HEK293 (cell line): ENCODE data around the gene LAMTOR4.

Experiments used
- KLF16 ChIP-seq: fragments of 450-650 bp; formaldehyde crosslinking; IDR thresholded peaks from 2 replicates; pipeline ENCODE4 v1.5.1; 2017; ENCODE audit warnings: missing biosample characterization, missing genetic modification characterization
- RBAK ChIP-seq: fragments of 450-650 bp; formaldehyde crosslinking; IDR thresholded peaks from 2 replicates; pipeline ENCODE4 v1.5.1; 2016; ENCODE audit warnings: missing biosample characterization, missing genetic modification characterization
- REPIN1 ChIP-seq: fragments of 450-650 bp; formaldehyde crosslinking; IDR thresholded peaks from 2 replicates; pipeline ENCODE4 v1.5.1; 2017; ENCODE audit warnings: missing biosample characterization, missing genetic modification characterization, low read depth
- SP2 ChIP-seq: fragments of 450-650 bp; formaldehyde crosslinking; IDR thresholded peaks from 2 replicates; pipeline ENCODE4 v1.5.1; 2016; ENCODE audit warnings: missing biosample characterization, missing genetic modification characterization
- TCF7L2 ChIP-seq: IDR thresholded peaks from 2 replicates; pipeline ENCODE4 v1.6.1; 2011; ENCODE audit warnings: low read depth, mild to moderate bottlenecking, inconsistent platforms, low read length, moderate library complexity, borderline replicate concordance
- ZBTB48 ChIP-seq: fragments of 450-650 bp; formaldehyde crosslinking; IDR thresholded peaks from 2 replicates; pipeline ENCODE4 v1.5.1; 2016; ENCODE audit warnings: missing biosample characterization, missing genetic modification characterization
- ZIC2 ChIP-seq: fragments of 450-650 bp; formaldehyde crosslinking; IDR thresholded peaks from 2 replicates; pipeline ENCODE4 v1.5.1; 2016; ENCODE audit warnings: missing biosample characterization, missing genetic modification characterization
- ZNF132 ChIP-seq: fragments of 450-650 bp; formaldehyde crosslinking; IDR thresholded peaks from 2 replicates; pipeline ENCODE4 v1.5.1; 2017; ENCODE audit warnings: missing biosample characterization, missing genetic modification characterization, borderline replicate concordance
- ZNF274 ChIP-seq, 2 experiments: fragments of 200-500 bp in 1 of 2; fragments of 450-650 bp in 1 of 2; sonication (Bioruptor generic) in 1 of 2; formaldehyde crosslinking in 1 of 2; IDR thresholded peaks; 2 replicates each; pipeline versions ENCODE4 v1.5.1 to v1.6.1; 2014 to 2016; ENCODE audit warnings: borderline replicate concordance in 1 of 2, inconsistent platforms in 1 of 2, low read length in 1 of 2, missing biosample characterization in 1 of 2, missing genetic modification characterization in 1 of 2
- ZNF292 ChIP-seq: fragments of 450-650 bp; formaldehyde crosslinking; IDR thresholded peaks from 2 replicates; pipeline ENCODE4 v1.5.1; 2016; ENCODE audit warnings: low read depth, missing biosample characterization, missing genetic modification characterization, borderline replicate concordance
- ZNF433 ChIP-seq: fragments of 450-650 bp; formaldehyde crosslinking; IDR thresholded peaks from 2 replicates; pipeline ENCODE4 v1.5.1; 2016; ENCODE audit warnings: missing biosample characterization, missing genetic modification characterization, low read depth
- ZNF510 ChIP-seq: fragments of 450-650 bp; formaldehyde crosslinking; IDR thresholded peaks from 2 replicates; pipeline ENCODE4 v1.5.1; 2018; ENCODE audit warnings: mild to moderate bottlenecking, missing genetic modification characterization, missing biosample characterization; ENCODE audit not compliant: insufficient replicate concordance
- ZNF529 ChIP-seq: fragments of 450-650 bp; formaldehyde crosslinking; IDR thresholded peaks from 2 replicates; pipeline ENCODE4 v1.5.1; 2017; ENCODE audit warnings: missing genetic modification characterization, missing biosample characterization; ENCODE audit not compliant: insufficient replicate concordance
- ZNF654 ChIP-seq: fragments of 450-650 bp; formaldehyde crosslinking; IDR thresholded peaks from 2 replicates; pipeline ENCODE4 v1.5.1; 2016; ENCODE audit warnings: low read depth, missing biosample characterization, missing genetic modification characterization
- ZNF660 ChIP-seq: fragments of 450-650 bp; IDR thresholded peaks from 2 replicates; pipeline ENCODE4 v1.5.1; 2018; ENCODE audit warnings: missing biosample characterization, mild to moderate bottlenecking, missing genetic modification characterization
- ZNF791 ChIP-seq: fragments of 450-650 bp; formaldehyde crosslinking; IDR thresholded peaks from 2 replicates; pipeline ENCODE4 v1.5.1; 2016; ENCODE audit warnings: missing biosample characterization, missing genetic modification characterization
- ZSCAN16 ChIP-seq: fragments of 450-650 bp; formaldehyde crosslinking; IDR thresholded peaks from 2 replicates; pipeline ENCODE4 v1.5.1; 2016; ENCODE audit warnings: missing biosample characterization, missing genetic modification characterization
- TF ChIP-seq, protein P1 (sequence below): fragments of 450-650 bp; formaldehyde crosslinking; IDR thresholded peaks from 2 replicates; pipeline ENCODE4 v1.5.1; 2016; ENCODE audit warnings: missing biosample characterization, missing genetic modification characterization
- TF ChIP-seq, protein P2 (sequence below): fragments of 450-650 bp; formaldehyde crosslinking; IDR thresholded peaks from 2 replicates; pipeline ENCODE4 v1.5.1; 2017; ENCODE audit warnings: missing biosample characterization, missing genetic modification characterization
- TF ChIP-seq, protein P3 (sequence below): fragments of 450-650 bp; formaldehyde crosslinking; IDR thresholded peaks from 2 replicates; pipeline ENCODE4 v1.5.1; 2016; ENCODE audit warnings: missing biosample characterization, missing genetic modification characterization
- TF ChIP-seq, protein P4 (sequence below): fragments of 450-650 bp; formaldehyde crosslinking; IDR thresholded peaks from 2 replicates; pipeline ENCODE4 v1.5.1; 2016; ENCODE audit warnings: missing biosample characterization, missing genetic modification characterization
- TF ChIP-seq, protein P5 (sequence below): fragments of 450-650 bp; formaldehyde crosslinking; IDR thresholded peaks from 2 replicates; pipeline ENCODE4 v1.5.1; 2016; ENCODE audit warnings: missing biosample characterization, missing genetic modification characterization
- TF ChIP-seq, protein P6 (sequence below): fragments of 450-650 bp; formaldehyde crosslinking; IDR thresholded peaks from 2 replicates; pipeline ENCODE4 v1.5.1; 2016; ENCODE audit warnings: missing biosample characterization, missing genetic modification characterization, borderline replicate concordance

LAMTOR4 gene

DNA sequence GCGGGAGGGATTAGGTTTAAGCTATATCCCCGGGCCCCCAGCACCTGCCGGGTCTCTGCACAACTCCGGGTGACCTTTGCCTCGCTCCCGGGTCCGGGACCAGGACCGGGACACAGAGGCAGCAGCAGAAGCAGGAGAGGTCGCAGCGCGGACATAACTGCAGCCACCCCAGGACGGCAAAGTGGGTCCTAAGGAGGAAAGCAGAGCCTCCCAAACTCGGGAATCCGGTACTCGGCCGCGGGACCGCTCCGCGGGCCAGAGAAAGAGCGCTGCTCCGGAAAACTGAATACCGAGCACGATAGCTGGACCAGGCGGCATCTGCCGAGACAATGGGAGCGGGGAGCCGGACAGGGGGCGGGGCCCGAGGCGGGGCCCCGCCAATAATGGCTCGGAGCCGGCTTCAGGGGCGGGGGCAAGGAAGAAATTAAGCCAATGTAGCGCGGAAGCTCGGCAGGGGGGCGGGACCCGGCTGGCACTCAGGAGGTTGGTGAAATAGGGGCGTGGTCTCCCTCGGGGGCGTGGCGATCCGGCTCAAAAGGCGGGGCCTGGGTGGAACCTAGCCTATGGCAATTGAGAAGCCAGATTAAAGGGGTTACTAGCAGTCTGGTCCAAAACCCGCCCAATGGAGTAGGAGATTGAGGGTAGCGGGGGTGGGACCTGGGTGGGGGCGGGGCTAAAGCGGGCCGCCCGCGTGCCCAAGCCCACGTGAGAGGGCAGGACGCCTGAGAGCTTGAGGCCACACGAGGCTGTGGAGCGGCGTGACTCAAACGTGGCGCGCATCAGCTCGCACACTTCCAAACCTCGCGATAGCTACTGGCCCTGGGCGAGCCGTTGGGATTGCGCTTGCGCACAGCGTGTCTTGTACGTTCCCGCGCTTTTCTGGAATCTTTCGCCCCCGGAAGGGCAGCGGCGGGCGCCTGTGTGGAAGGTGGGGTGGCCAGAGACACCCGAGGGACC lies 28.6 kb downstream of the LAMTOR4 start, which contains the start of the genes GPC2 and STAG3 (continued):
- TF ChIP-seq ZNF654 (tag by site-specific recombination) (no peak), ZIC2 (tag by site-specific recombination) (no peak), REPIN1 (tag by site-specific recombination) (no peak), ZNF274 (IDR thresholded peaks at IDR 0.05; ENCODE audit: low read length) (no peak), ZNF274 (tag by site-specific recombination; IDR thresholded peaks at IDR 0.05; ENCODE audit: borderline replicate concordance) (no peak), ZNF433 (tag by site-specific recombination) (no peak), ZNF660 (tag by site-specific recombination) (no peak), ZNF510 (tag by site-specific recombination) (no peak), ZNF132 (no peak), SP2 (peak; percentile 93), ZNF529 (tag by site-specific recombination) (no peak), RBAK (no peak), ZBTB48 (no peak), ZNF791 (tag by site-specific recombination) (no peak), TCF7L2 (no peak), ZSCAN16 (no peak), KLF16 (tag by site-specific recombination) (peak; percentile 30; the same call in 1 of the 2 replicates), ZNF292 (tag by site-specific recombination) (no peak)
- TF ChIP-seq, protein P1, sequence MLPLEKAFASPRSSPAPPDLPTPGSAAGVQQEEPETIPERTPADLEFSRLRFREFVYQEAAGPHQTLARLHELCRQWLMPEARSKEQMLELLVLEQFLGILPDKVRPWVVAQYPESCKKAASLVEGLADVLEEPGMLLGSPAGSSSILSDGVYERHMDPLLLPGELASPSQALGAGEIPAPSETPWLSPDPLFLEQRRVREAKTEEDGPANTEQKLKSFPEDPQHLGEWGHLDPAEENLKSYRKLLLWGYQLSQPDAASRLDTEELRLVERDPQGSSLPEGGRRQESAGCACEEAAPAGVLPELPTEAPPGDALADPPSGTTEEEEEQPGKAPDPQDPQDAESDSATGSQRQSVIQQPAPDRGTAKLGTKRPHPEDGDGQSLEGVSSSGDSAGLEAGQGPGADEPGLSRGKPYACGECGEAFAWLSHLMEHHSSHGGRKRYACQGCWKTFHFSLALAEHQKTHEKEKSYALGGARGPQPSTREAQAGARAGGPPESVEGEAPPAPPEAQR (tag by site-specific recombination), result no peak
- TF ChIP-seq, protein P2, sequence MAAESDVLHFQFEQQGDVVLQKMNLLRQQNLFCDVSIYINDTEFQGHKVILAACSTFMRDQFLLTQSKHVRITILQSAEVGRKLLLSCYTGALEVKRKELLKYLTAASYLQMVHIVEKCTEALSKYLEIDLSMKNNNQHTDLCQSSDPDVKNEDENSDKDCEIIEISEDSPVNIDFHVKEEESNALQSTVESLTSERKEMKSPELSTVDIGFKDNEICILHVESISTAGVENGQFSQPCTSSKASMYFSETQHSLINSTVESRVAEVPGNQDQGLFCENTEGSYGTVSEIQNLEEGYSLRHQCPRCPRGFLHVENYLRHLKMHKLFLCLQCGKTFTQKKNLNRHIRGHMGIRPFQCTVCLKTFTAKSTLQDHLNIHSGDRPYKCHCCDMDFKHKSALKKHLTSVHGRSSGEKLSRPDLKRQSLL (tag by site-specific recombination), result no peak
- TF ChIP-seq, protein P3, sequence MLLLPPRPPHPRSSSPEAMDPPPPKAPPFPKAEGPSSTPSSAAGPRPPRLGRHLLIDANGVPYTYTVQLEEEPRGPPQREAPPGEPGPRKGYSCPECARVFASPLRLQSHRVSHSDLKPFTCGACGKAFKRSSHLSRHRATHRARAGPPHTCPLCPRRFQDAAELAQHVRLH (tag by site-specific recombination), result no peak
- TF ChIP-seq, protein P4, sequence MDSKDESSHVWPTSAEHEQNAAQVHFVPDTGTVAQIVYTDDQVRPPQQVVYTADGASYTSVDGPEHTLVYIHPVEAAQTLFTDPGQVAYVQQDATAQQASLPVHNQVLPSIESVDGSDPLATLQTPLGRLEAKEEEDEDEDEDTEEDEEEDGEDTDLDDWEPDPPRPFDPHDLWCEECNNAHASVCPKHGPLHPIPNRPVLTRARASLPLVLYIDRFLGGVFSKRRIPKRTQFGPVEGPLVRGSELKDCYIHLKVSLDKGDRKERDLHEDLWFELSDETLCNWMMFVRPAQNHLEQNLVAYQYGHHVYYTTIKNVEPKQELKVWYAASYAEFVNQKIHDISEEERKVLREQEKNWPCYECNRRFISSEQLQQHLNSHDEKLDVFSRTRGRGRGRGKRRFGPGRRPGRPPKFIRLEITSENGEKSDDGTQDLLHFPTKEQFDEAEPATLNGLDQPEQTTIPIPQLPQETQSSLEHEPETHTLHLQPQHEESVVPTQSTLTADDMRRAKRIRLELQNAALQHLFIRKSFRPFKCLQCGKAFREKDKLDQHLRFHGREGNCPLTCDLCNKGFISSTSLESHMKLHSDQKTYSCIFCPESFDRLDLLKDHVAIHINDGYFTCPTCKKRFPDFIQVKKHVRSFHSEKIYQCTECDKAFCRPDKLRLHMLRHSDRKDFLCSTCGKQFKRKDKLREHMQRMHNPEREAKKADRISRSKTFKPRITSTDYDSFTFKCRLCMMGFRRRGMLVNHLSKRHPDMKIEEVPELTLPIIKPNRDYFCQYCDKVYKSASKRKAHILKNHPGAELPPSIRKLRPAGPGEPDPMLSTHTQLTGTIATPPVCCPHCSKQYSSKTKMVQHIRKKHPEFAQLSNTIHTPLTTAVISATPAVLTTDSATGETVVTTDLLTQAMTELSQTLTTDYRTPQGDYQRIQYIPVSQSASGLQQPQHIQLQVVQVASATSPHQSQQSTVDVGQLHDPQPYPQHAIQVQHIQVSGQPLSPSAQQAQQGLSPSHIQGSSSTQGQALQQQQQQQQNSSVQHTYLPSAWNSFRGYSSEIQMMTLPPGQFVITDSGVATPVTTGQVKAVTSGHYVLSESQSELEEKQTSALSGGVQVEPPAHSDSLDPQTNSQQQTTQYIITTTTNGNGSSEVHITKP (tag by site-specific recombination), result no peak
- TF ChIP-seq, protein P5, sequence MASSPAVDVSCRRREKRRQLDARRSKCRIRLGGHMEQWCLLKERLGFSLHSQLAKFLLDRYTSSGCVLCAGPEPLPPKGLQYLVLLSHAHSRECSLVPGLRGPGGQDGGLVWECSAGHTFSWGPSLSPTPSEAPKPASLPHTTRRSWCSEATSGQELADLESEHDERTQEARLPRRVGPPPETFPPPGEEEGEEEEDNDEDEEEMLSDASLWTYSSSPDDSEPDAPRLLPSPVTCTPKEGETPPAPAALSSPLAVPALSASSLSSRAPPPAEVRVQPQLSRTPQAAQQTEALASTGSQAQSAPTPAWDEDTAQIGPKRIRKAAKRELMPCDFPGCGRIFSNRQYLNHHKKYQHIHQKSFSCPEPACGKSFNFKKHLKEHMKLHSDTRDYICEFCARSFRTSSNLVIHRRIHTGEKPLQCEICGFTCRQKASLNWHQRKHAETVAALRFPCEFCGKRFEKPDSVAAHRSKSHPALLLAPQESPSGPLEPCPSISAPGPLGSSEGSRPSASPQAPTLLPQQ, result no peak
- TF ChIP-seq, protein P6, sequence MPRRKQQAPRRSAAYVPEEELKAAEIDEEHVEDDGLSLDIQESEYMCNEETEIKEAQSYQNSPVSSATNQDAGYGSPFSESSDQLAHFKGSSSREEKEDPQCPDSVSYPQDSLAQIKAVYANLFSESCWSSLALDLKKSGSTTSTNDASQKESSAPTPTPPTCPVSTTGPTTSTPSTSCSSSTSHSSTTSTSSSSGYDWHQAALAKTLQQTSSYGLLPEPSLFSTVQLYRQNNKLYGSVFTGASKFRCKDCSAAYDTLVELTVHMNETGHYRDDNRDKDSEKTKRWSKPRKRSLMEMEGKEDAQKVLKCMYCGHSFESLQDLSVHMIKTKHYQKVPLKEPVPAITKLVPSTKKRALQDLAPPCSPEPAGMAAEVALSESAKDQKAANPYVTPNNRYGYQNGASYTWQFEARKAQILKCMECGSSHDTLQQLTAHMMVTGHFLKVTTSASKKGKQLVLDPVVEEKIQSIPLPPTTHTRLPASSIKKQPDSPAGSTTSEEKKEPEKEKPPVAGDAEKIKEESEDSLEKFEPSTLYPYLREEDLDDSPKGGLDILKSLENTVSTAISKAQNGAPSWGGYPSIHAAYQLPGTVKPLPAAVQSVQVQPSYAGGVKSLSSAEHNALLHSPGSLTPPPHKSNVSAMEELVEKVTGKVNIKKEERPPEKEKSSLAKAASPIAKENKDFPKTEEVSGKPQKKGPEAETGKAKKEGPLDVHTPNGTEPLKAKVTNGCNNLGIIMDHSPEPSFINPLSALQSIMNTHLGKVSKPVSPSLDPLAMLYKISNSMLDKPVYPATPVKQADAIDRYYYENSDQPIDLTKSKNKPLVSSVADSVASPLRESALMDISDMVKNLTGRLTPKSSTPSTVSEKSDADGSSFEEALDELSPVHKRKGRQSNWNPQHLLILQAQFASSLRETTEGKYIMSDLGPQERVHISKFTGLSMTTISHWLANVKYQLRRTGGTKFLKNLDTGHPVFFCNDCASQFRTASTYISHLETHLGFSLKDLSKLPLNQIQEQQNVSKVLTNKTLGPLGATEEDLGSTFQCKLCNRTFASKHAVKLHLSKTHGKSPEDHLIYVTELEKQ (tag by site-specific recombination), result no peak
